GM19463 (cell line): ENCODE data around the gene MGAT4B.
"Not testable (repeated sequence)": the region's sequence is repeated elsewhere in the genome, so short reads cannot be mapped to it uniquely, and the experiment has no call there.

Source experiments
- ATAC-seq: cut with Tn5 transposase; IDR thresholded peaks from one replicate; pipeline ENCODE4 v1.9.1; 2021; ENCODE audit warnings: mild to moderate bottlenecking, moderate library complexity; ENCODE audit not compliant: unreplicated experiment

The MGAT4B gene

DNA sequence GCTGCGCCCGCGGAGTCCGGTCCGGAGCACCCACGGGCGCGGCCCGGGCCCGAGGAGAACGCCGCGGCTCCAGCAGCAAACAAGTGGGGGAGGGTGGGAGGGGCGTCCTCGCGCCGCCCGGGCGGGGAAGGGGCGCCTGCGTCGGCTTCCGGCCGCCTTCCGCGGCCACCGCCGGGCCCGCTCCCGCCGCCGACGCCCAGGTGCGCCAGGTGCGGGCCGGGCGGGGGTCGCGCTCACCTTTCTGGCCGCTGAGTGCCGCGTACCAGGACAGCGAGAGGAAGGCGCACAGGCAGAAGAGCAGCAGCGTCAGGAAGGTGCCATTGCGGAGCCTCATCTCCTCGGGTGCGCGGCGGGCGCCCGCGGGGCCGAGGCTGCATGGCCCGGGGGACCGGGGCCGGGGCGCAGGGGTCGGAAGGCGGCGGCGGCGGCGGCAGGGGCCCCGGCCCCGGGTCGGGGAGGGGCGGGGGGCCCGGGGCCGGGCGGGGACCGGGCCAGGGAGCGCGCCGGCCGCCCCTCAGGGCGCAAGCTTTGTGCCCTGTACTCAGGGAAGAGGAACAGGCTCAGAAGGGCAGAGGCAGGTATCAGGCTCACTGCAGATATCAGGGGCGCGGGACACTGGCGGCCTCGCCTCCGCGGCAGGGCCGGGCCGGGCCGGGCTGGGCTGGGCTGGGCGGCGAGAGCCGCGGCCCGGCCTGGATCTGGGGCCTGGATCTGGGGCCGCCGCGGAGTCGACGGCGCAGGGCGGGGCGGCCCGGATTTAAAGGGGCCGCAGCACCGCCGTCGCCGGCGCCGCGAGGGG lies at the start of gene MGAT4B:
Gene MGAT4B (minus strand): TSS at position 617 of the 799 bp plus-strand sequence. CDS start 283 bp downstream, at position 334.
- peak; percentile 70 for ATAC-seq

GRCh38 chr5:179854356-179854755 lies 47.7 kb upstream of the MGAT4B start:
- ATAC-seq: no peak

DNA sequence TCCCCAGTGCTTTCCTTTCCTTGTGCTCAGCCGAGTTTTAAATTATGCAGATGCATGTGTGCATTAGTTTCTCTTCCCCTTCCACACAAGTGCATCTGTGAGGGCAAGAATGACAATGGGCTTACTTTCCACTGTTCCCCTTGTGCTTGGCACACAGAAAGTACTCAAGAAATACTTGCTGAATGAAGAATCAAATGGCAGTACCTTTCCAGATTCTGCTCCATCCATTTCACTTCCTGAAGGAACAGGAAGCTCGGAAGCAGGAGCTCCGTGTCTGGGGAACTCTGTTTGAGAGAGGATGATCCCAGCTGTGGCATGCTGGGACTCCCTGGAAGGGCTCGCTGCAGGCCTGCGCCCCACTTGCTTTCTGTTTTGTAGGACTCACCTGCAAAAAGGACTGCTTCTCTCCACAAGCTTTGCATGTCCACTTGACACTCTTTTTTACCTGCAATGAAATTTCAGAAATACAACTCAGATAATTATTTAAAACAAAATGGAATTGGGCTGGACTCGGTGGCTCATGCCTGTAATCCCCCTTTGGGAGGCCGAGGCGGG lies 46.4 kb upstream of the MGAT4B start:
- ATAC-seq: peak; percentile 90

- no peak for ATAC-seq
These were observed 35.0 kb upstream of the MGAT4B start for GRCh38 chr5:179841621-179842020.

DNA sequence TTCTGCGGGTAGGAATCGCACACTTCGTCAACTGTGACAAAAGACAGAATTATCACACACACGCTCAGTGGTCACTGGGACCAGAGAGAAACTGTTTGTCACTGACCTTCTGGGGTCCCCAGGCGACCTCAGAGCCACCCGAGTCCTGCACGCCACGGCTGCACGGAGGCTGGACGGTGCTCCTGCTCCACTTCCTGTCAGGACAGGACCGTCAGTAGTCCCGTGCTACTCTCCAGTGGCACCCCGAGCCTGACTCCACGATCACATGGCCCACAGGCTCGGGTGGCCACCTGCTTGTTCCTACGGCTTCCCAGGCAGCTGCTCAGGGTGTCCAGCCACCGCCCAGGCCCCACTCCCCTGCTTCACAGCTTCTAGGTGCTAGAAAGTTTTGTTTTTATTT lies 34.1 kb upstream of the MGAT4B start:
- ATAC-seq: no peak

DNA sequence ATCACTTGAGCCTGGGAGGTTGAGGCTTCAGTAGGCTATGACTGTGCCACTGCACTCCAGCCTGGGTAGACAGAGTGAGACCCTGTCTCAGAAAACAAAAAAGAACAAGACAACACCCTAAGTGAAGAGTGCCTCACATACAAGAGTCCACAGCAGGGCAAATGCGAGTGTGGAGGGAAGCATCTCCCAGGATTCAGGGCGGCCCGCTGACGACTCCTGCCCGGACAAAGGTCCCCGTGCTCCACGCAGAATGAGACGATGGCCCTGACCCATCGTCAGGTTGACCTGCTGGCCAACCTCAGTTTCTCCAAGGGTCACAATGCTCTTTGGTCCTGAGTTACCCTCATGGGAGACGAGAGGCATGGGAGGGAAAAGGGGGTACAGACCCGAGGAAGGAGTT lies 33.7 kb upstream of the MGAT4B start:
- no peak for ATAC-seq

DNA sequence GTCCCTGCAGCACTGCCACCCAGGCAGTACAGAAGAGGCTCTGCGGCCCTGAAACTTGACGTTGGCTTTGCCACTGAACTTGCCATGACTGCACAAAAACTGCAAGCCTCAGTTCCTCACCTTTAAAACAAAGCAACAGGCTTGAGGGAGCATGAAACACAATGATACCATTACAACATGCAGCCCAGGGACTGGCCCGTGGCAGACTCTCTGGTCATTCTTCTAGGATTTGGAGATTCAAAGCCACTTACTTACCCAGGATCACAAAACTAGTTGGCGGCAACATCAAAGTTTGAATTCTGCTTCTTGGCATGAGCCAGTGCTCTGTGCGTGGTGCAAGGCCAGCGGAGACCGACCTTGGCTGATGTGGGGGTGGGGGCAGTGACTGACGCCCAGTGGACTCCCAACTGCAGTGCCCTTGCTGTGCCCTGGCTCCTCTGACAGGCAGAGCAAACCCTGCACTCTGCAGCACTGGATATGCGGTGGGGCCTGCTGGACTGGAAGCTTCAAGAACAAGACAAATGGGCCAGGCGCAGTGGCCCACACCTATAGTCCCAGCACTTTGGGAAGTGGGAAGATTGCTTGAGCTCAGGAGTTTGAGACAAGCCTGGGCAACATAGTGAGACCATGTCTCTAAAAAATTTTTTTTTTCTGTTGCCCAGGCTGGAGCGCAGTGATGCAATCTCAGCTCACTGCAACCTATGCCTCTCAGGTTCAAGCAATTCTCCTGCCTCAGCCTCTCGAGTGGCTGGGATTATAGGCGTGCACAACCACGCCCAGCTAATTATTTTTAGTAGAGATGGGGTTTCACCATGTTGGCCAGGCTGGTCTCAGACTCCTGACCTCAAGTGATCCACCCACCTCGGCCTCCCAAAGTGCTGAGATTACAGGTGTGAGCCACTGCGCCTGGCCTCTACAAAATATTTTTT lies 32.9 kb upstream of the MGAT4B start:
- ATAC-seq: no peak

- ATAC-seq: no peak
These were observed 30.7 kb upstream of the MGAT4B start for GRCh38 chr5:179837076-179838011.

DNA sequence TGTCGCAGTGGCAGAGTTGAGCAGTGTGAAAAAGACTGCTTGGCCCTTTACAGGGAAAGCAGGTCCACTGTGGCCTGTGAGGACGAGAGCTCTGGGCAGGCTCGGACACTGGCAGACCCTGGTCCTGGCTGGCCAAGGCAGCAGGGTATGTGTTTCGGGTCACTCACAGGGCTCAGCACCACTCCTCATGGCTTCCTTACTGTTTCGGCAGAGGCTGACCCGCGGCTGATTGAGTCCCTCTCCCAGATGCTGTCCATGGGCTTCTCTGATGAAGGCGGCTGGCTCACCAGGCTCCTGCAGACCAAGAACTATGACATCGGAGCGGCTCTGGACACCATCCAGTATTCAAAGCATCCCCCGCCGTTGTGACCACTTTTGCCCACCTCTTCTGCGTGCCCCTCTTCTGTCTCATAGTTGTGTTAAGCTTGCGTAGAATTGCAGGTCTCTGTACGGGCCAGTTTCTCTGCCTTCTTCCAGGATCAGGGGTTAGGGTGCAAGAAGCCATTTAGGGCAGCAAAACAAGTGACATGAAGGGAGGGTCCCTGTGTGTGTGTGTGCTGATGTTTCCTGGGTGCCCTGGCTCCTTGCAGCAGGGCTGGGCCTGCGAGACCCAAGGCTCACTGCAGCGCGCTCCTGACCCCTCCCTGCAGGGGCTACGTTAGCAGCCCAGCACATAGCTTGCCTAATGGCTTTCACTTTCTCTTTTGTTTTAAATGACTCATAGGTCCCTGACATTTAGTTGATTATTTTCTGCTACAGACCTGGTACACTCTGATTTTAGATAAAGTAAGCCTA lies 29.8 kb upstream of the MGAT4B start:
- ATAC-seq: peak; percentile 66

DNA sequence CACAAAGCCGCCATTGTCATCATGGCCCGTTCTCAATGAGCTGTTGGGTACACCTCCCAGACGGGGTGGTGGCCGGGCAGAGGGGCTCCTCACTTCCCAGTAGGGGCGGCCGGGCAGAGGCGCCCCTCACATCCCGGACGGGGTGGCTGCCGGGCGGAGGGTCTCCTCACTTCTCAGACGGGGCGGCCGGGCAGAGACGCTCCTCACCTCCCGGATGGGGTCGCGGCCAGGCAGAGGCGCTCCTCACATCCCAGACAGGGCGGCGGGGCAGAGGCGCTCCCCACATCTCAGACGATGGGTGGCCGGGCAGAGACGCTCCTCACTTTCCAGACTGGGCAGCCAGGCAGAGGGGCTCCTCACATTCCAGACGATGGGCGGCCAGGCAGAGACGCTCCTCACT lies 28.2 kb upstream of the MGAT4B start:
- ATAC-seq: not testable (repeated sequence)

GRCh38 chr5:179834120-179834519 lies 27.5 kb upstream of the MGAT4B start:
- no peak for ATAC-seq

GRCh38 chr5:179833709-179834070 lies 27.0 kb upstream of the MGAT4B start:
- ATAC-seq: no peak

- no peak for ATAC-seq
These were observed 26.5 kb upstream of the MGAT4B start for GRCh38 chr5:179833056-179833708.

DNA sequence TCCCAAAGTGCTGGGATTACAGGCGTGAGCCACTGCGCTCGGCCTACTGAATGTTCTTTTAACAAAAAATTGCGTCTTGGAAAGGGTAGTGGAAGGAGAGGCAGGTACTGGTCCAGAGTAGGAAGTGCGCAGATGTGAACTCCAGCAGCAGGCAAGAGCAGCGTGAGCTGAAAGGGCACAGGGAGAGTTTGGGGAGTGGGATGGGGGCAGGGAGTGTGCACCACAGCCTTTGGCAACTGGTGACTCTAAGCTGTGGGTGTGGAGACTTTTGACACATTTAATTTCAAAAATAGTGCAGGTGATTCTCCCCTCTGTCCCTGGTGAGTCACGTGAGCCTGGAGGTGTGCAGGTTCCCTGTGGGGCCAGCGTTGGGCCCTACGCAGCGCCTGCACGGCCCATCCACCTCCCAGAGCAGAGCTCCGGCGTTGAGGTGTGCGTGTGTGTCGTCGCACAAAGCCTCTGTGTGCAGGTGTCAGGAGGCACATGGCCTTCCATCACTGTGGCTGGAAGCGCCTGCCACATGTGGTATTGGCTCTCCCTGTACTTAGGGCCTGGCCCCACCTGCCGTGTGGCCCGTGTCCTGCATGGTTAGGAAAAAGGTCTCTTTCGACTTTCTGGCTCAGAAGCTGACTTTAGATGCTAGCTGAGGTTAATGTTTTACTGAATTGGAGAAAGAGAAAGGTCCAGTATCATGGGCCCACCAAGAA lies 25.5 kb upstream of the MGAT4B start:
- no peak for ATAC-seq

GRCh38 chr5:179830818-179831468 lies 24.3 kb upstream of the MGAT4B start:
- no peak for ATAC-seq

GRCh38 chr5:179829732-179830435 lies 23.2 kb upstream of the MGAT4B start:
- ATAC-seq: no peak

DNA sequence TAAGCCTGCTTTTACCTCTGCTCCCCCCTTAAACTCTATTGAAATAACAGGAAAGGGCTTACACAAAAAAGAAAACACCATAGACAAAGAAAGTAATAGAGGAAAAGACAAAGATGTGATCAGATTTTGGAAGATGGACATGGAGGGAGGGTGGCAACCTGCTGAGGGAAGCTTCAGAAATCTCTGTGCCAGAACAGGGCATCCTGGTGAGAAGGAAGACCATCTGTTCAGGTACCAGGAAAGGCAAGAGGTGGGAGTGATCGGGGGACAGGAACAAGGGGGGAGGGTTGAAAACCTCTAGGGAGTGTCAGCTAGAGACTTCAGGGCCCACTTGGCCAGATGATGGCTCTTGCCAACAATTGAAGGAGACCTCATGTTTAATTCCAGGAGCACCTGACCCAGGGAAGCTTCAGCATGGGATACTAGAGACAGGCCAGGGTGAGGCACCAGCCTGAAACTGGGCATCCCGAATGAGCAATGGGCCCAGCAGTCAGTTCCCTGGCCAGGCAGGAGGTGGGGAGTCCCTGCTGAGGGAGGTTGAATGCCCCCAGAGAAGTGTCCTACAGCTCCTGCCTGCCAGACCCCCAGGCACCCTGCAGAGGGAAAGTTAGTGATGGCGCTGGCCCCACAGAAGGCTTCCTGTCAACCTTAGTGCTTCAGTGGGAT lies 22.2 kb upstream of the MGAT4B start:
- ATAC-seq: no peak
